GM21526 (cell line): ENCODE measurements around the gene STING1.
"Not testable (repeated sequence)": the region's sequence is repeated elsewhere in the genome, so short reads cannot be mapped to it uniquely, and the experiment has no call there.

ENCODE experiments used
- ATAC-seq: cut with Tn5 transposase; IDR thresholded peaks from one replicate; pipeline ENCODE4 v1.9.1; 2021; ENCODE audit warnings: moderate library complexity; ENCODE audit not compliant: unreplicated experiment, low FRiP score

The STING1 gene

DNA sequence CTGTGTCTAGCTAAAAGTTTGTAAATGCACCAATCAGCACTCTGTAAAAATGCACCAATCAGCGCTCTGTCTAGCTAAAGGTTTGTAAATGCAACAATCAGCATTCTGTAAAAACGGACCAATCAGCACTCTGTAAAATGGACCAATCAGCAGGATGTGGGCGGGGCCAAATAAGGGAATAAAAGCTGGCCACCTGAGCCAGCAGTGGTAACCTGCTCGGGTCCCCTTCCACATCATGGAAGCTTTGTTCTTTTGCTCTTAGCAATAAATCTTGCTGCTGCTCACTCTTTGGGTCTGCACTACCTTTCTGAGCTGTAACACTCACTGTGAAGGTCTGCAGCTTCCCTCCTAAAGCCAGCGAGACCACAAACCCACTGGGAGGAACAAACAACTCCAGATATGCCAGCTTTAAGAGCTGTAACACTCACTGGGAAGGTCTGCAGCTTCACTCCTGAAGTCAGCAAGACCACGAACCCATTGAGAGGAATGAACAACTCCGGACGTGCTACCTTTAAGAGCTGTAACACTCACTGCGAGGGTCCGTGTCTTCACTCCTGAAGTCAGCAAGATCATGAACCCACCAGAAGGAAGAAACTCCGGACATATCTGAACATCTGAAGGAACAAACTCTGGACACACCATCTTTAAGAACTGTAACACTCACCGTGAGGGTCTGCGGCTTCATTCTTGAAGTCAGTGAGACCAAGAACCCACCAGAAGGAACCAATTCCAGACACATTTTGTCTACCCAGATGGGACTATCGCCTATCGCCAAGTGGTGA is 20.7 kb upstream of the STING1 start:
- ATAC-seq: not testable (repeated sequence)

DNA sequence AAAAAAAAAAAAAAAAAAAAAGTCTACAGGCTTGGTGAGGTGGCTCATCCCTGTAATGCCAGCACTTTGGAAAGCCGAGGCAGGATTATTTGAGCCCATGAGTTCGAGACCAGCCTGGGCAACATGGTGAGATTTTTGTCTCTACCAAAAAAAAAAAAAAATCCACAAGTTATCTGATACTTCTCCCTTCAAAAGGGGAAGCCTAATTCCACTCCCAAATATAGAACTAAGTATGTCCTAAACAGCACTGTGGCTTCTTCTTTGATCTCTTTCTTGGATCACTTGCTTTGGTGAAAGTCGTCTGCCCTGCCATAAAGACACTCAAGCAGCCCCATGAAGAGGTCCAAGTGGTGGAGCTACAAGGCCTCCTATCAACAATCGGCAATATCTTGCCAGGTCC is 18.8 kb upstream of the STING1 start:
- ATAC-seq: no peak

- ATAC-seq: no peak
Measured at GRCh38 chr5:139495638-139496435, 13.3 kb upstream of the STING1 start.

- no peak for ATAC-seq
Measured at GRCh38 chr5:139494832-139495231, 12.3 kb upstream of the STING1 start.

GRCh38 chr5:139494256-139494655 is 11.7 kb upstream of the STING1 start:
- no peak for ATAC-seq

- ATAC-seq: no peak
Measured at GRCh38 chr5:139492700-139493192, 10.2 kb upstream of the STING1 start.

- ATAC-seq: no peak
Measured at GRCh38 chr5:139488260-139488659, 5.7 kb upstream of the STING1 start.

DNA sequence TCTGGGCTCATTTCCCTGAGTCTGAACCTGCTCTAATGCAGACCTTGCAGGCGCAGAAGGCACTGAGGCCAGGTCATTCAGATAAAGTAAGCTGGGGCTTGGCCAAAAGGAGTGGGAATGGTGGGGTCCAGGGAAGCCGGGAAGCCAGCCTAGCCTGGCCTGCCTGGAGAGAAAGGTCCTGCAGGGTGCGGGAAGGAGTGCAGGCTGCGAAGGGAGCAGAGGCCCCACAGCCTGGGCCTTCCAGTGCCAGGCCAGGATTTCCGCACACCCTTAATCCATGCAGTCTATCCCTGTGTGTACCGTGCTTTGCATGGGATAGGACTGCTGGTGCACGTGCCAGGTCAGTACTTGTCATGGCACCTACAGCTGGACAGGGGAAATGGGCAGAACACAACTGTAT is 3.6 kb upstream of the STING1 start:
- ATAC-seq: no peak

DNA sequence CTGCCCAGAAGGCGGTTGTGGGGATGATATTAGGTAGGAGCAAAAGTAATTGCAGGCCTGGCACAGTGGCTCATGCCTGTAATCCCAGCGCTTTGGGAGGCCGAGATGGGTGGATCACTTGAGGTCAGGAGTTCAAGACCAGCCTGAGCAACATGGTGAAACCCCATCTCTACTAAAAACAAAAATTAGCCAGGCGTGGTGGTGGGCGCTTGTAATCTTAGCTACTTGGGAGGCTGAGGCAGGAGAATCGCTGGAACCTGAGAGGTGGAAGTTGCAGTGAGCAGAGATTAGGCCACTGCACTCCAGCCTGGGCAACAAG is 291 bp upstream of the STING1 start:
- not testable (repeated sequence) for ATAC-seq

GRCh38 chr5:139481580-139482049 is 943 bp downstream of the STING1 start:
- no peak for ATAC-seq

DNA sequence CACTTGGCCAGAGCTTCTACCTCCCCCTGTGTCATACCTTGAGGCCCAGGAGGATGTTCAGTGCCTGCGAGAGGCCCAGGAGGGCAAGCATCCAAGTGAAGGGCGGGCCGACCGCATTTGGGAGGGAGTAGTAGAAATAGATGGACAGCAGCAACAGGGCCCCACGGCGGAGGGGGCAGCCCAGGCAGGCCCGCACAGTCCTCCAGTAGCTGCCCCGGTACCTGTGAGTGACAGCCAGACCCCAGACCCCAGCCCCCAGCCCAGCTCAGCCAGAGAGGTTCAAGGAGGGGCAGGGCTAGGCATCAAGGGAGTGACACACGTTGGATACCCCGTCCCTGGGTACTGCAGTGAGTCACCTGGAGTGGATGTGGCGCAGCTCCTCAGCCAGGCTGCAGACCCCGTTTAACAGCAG is 1.4 kb downstream of the STING1 start:
- no peak for ATAC-seq

GRCh38 chr5:139479729-139480128 is 2.8 kb downstream of the STING1 start:
- ATAC-seq: not testable (repeated sequence)

- not testable (repeated sequence) for ATAC-seq
Measured at GRCh38 chr5:139478657-139479423, 3.7 kb downstream of the STING1 start.

DNA sequence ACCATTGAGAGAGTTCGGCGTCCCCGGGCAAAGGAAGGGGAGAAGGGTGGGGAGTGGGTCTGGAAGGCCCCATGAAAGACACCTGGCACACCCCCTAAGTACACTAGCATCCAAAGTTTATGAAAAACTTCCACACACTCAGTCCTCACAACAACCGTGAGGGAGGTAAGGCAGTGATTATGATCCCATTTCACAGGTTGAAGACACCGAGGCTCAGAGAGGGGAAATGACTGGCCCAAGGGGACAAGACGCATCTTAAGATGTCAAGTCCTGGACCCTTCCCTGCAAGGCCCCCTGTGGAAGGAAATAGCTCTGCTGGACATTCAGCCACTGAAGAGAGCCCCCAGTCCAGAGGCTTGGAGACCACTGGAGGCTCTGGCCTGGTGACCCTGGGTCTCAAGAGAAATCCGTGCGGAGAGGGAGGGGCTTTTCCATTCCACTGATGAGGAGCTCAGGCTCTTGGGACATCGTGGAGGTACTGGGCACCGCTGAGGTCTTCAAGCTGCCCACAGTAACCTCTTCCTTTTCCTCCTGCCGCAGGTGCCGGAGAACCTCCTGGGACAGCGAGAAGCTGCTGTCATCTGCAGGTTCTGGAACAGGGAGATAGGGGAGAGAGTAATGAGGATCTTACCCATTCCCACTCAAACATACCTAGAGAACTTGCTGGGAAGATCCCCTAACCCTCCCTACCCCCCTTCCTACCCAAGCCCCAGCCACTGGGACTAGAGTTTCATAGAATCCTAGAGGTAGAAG is 6.5 kb downstream of the STING1 start:
- ATAC-seq: no peak

DNA sequence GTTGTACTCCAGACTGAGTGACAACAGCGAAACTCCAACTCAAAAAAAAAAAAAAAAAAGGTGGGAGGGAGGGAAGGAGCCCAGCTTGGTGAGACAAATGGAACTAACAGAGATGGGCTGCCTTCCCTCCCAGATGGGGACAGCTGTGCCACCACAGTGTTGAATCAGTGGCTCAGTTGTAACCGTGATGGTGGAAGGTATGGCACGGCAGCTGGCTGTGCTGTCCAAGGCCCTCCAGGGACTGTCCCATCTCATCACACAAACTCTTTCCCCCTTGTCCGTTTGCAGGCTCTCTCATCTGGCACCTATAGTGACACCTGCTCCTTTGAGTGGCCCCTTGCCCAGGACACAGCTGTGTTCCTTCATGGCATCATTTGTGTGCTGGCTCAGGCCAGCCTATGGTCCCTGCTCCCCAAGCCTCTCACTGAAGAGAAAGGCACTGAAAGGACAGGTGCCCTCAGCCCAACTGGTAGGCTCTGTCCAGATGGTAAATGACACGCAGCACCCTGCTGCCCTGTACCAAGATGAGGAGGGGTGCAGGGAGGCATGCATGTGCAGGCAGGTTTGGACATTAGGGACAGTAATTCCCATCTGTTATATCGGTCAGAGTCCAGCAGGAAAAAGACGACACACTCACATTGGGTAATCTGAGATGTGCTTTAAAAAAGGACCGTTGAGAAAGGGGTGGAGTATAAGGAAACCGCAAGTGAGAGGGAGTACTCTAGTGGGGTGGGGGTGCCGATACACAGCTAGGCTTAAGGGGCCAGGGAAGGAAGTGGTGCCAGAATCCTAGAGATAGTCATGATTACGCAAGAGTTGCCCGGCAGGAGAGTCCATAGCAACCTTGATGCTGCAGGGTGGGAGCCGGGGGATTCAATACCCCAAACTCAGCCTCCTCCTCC is 7.4 kb downstream of the STING1 start:
- ATAC-seq: no peak

DNA sequence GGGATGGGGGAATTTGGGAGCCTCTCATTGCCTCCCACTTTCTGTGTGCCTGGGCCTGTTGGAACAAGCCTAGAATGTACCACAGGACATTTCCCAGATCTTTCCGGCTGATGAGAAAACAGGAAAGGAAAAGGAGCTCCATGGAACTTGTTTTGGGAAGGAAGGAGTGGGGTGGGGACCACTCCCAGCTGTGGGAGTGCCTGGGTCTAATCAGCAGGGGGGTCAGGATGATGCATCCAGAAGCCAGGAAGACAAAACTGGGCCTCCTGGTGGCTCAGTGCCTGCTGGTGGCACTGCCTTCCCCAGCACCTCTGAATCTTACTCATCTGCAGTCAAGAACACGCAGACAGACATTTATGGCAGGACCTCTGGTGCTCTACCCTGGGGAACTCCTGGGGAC is 9.0 kb downstream of the STING1 start:
- no peak for ATAC-seq

DNA sequence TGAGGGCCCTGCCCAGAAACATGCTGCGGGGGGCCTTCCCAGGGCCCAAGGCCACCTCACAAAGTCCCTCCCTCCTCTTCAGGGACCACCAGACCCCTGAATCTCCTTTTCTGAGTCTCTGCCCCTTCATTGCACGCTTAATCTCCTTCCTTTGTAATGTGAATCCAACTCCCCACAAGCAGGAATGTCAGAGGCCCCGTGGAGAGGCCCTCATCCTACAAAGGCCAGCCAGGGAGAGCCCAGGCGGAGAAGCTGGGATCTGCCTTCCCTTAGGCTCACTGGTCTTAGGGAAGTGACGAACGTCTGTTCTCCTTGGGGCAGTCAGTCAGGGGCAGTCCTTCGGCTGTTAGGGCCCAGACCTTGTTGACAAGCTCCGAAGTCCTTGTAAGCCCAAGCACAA is 9.5 kb downstream of the STING1 start:
- no peak for ATAC-seq

GRCh38 chr5:139472386-139473030 is 10.1 kb downstream of the STING1 start:
- no peak for ATAC-seq

DNA sequence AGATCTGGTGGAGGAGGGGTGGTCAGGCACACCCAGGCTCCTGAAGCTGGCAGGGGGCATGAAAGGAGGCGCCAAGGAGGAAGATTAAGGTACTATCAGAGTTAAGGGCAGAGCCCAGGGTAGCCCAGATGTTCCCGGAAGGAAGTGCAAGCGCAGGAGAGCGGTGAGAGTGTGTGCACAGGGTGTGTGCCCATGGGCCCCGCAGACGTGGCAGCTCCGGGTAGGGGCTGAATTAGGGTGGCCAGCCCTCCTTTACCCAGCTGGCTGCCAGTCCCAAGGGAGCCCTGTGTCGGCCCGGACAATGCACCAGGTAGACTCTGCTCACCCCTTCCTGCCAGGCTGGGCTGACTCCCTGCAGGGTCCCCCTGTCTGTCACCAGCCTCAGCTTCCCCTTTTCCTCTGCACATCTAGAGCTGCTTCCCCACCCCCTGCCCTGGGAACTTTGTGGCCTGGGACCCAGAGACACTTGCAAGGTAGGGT is 11.7 kb downstream of the STING1 start, which contains the start of gene SMIM33:
Gene SMIM33, plus strand, starts transcription at position 184 of the 480 bp plus-strand sequence. Its CDS starts 118 bp downstream, at position 302.
- ATAC-seq: no peak
